Measurements from ENCODE around the gene MAB21L3. TPM values are rescaled to one million over a fixed set of nuclear protein-coding genes. Genes with fewer than 3 reads are reported as not detected.
"Not testable (repeated sequence)": the region's sequence is repeated elsewhere in the genome, so short reads cannot be mapped to it uniquely, and the experiment has no call there.

The MAB21L3 gene
- total and polyA plus RNA-seq, 12 donors = 0.07 TPM; not detected in 11

- H3K4me3 ChIP-seq = no peak overlapping the region
- WGBS, 2 donors = 51 to 63% methylated on average over 2 of the region's 2 CpGs
- DNase-seq (no peak), ATAC-seq (no peak)
- H3K27ac ChIP-seq = no peak overlapping the region
- no peak for TF ChIP-seq CTCF (IDR thresholded peaks at IDR 0.05)
- H3K4me1 ChIP-seq = peaks cover 0 to 7% (median 0%) of the 10 kb centered on the region in 9 donors
- no peaks in the 10 kb centered on the region for H3K36me3 ChIP-seq
- H3K9me3 ChIP-seq = peaks cover 0 to 8% (median 0%) of the 10 kb centered on the region in 11 donors
- peaks cover 0 to 3% (median 0%) of the 10 kb centered on the region in 7 donors for H3K27me3 ChIP-seq
- intact Hi-C loops (cut with DNase I) = no loop called here
Measured at GRCh38 chr1:116134476-116134773, 23.2 kb downstream of the MAB21L3 start.

GRCh38 chr1:116138277-116138792 lies 27.1 kb downstream of the MAB21L3 start:
- no peaks in the 10 kb centered on the region for H3K36me3 ChIP-seq
- DNase-seq (no peak), ATAC-seq (peak in 1 of 8 donors; percentile 4)
- peaks cover 0 to 8% (median 0%) of the 10 kb centered on the region in 11 donors for H3K9me3 ChIP-seq
- 94 to 96% methylated on average over 8 of the region's 8 CpGs for WGBS, 2 donors
- H3K4me1 ChIP-seq = peaks cover 0 to 8% (median 0%) of the 10 kb centered on the region in 9 donors
- H3K4me3 ChIP-seq = no peak overlapping the region
- intact Hi-C loops (cut with DNase I) = loop anchor here in 4 of 10 donors (2.0 kb wide), 2 partner anchors 346 to 360 kb away; no protein-coding TSS in a partner anchor
- H3K27ac ChIP-seq = peak overlapping the region in 4 of 10 donors; percentile 25 to 65 (median 50)
- H3K27me3 ChIP-seq = peaks cover 0 to under 1% (median 0%) of the 10 kb centered on the region in 7 donors
- no peak for TF ChIP-seq CTCF (IDR thresholded peaks at IDR 0.05)

- WGBS, 2 donors = 90 to 91% methylated on average over 6 of the region's 6 CpGs
Measured at GRCh38 chr1:116139592-116140134, 28.5 kb downstream of the MAB21L3 start.

GRCh38 chr1:116144151-116144550 lies 33.0 kb downstream of the MAB21L3 start:
- no peak for ATAC-seq
- Histone ChIP-seq H3K36me3 (no peaks in the 10 kb centered on the region), H3K9me3 (peaks cover 0 to 14% (median 7%) of the 10 kb centered on the region in 11 donors), H3K27me3 (no peaks in the 10 kb centered on the region), H3K27ac (no peak overlapping the region), H3K4me3 (no peak overlapping the region), H3K4me1 (peaks cover 0 to 15% (median 0%) of the 10 kb centered on the region in 9 donors)
- intact Hi-C loops (cut with DNase I) = loop anchor here in 2 of 10 donors (5.0 to 10.0 kb wide), 3 partner anchors 211 to 353 kb away; no protein-coding TSS in a partner anchor
- DNase-seq = no peak
- 36 to 64% methylated on average over 1 of the region's 1 CpG for WGBS, 2 donors
- TF ChIP-seq CTCF (IDR thresholded peaks at IDR 0.05) = no peak

More at GRCh38 chr1:116139592-116140134, 28.5 kb downstream of the MAB21L3 start:
- no peak for TF ChIP-seq CTCF (IDR thresholded peaks at IDR 0.05)
- ATAC-seq = peak in 1 of 8 donors; percentile 38
- intact Hi-C loops (cut with DNase I) = loop anchor here in 9 of 10 donors (1.0 to 10.0 kb wide), 8 partner anchors 215 to 360 kb away; no protein-coding TSS in a partner anchor
- no peak overlapping the region for H3K27ac ChIP-seq
- H3K4me3 ChIP-seq = no peak overlapping the region
- H3K27me3 ChIP-seq = no peaks in the 10 kb centered on the region
- H3K36me3 ChIP-seq = no peaks in the 10 kb centered on the region
- no peak for DNase-seq
- H3K9me3 ChIP-seq = peaks cover 0 to 18% (median 7%) of the 10 kb centered on the region in 11 donors
- H3K4me1 ChIP-seq = peaks cover 0 to 8% (median 0%) of the 10 kb centered on the region in 9 donors

- Histone ChIP-seq H3K4me1 (peaks cover 3 to 23% (median 5%) of the 10 kb centered on the region in 9 donors), H3K9me3 (peaks cover 0 to 14% (median 7%) of the 10 kb centered on the region in 11 donors)
- H3K36me3 ChIP-seq, DNase-seq, H3K27ac ChIP-seq, ATAC-seq, H3K4me3 ChIP-seq, H3K27me3 ChIP-seq: not testable (repeated sequence)
- 95 to 98% methylated on average over 37 of the region's 37 CpGs for WGBS, 2 donors
- intact Hi-C loops (cut with DNase I) = loop anchor here in 1 of 10 donors (10.0 kb wide), 1 partner anchor 208 kb away; no protein-coding TSS in a partner anchor
Measured at GRCh38 chr1:116146447-116147113, 35.4 kb downstream of the MAB21L3 start.
